Lung (tissue), 16 donors: ENCODE data around the gene FAM3D. TPM values are rescaled to one million over a fixed set of nuclear protein-coding genes. Genes with fewer than 3 reads are reported as not detected.
"Not testable (repeated sequence)": the region's sequence is repeated elsewhere in the genome, so short reads cannot be mapped to it uniquely, and the experiment has no call there.

Experiments
- ATAC-seq: fragments of 200-7000 bp; cut with Tn5 transposase; one replicate; pipeline ENCODE4 v1.9.1; 2020; ENCODE audit warnings: moderate number of reproducible peaks; ENCODE audit not compliant: insufficient read depth, low FRiP score
- DNase-seq, 3 donors: peaks; one replicate each; pipeline ENCODE4 v3.0.0-alpha.2; 2013 to 2017
- H3K27ac ChIP-seq, 2 donors: one replicate each; pipeline ENCODE4 v1.5.1; 2013; ENCODE audit warnings: mild to moderate bottlenecking in 2 of 2, moderate library complexity in 2 of 2, control low read depth in 1 of 2, inconsistent platforms in 1 of 2, low read depth in 1 of 2, low read length in 1 of 2
- H3K27me3 ChIP-seq, 3 donors: one replicate each; pipeline ENCODE4 v1.5.1; 2013; ENCODE audit warnings: low read length in 2 of 3; ENCODE audit not compliant: control insufficient read depth in 3 of 3, insufficient read depth in 3 of 3
- H3K36me3 ChIP-seq, 4 donors: one replicate each; pipeline ENCODE4 v1.5.1; 2013; ENCODE audit warnings: low read length in 4 of 4, mild to moderate bottlenecking in 1 of 4, moderate library complexity in 1 of 4; ENCODE audit not compliant: control insufficient read depth in 4 of 4, insufficient read depth in 4 of 4
- H3K4me1 ChIP-seq, 5 donors: one replicate each; pipeline ENCODE4 v1.5.1; 2013; ENCODE audit warnings: low read length in 5 of 5, mild to moderate bottlenecking in 2 of 5, moderate library complexity in 1 of 5; ENCODE audit not compliant: control insufficient read depth in 5 of 5, insufficient read depth in 5 of 5
- H3K4me3 ChIP-seq: one replicate; pipeline ENCODE4 v1.5.1; 2013; ENCODE audit warnings: mild to moderate bottlenecking, control low read depth, moderate library complexity
- H3K9ac ChIP-seq, 2 donors: one replicate each; pipeline ENCODE4 v1.5.1; 2013; ENCODE audit warnings: low read length in 2 of 2, control low read depth in 1 of 2; ENCODE audit not compliant: insufficient read depth in 1 of 2
- H3K9me3 ChIP-seq, 4 donors: one replicate each; pipeline ENCODE4 v1.5.1; 2013; ENCODE audit warnings: low read length in 3 of 4, mild to moderate bottlenecking in 1 of 4, moderate library complexity in 1 of 4; ENCODE audit not compliant: control insufficient read depth in 4 of 4, insufficient read depth in 3 of 4
- CTCF ChIP-seq: IDR thresholded peaks from 2 replicates; pipeline ENCODE4 v1.5.1; 2012; ENCODE audit warnings: mild to moderate bottlenecking; ENCODE audit errors: control extremely low read depth, extremely low read depth
- WGBS, 2 donors: extraction: QIAGEN DNeasy Blood & Tissue Kit; methylation state at CpG; one replicate each; pipeline ENCODE4 v1.1.7; 2013; 5-methylcytosine and 5-hydroxymethylcytosine counted together
- long read RNA-seq, 5 donors: transcript quantifications; one replicate each; lab custom pipeline, GENCODE V29; 2026
- polyA plus RNA-seq, 2 donors: library from polyadenylated mRNA; stranded (reverse); fragments of 200-250 nt; gene quantifications; one replicate each; pipeline ENCODE4 v1.2.1, GENCODE V29; 2013
- total RNA-seq, 2 donors: library from RNA; depleted of rRNA in 1 of 2; stranded (reverse); fragments of >200 nt in 1 of 2; gene quantifications; one replicate each; pipeline ENCODE4 v1.2.1, GENCODE V29; 2014 to 2021
- donor health status: control.
- donor health status: control.
- donor health status: Bipolar disorder and iron deficiency.
- donor health status: healthy.
- donor health status: DM: yes; HTN: yes; CAD: no.

FAM3D gene
- total RNA-seq (10 to 100 TPM in 1 of 2 donors, 1 to 10 TPM in 1; 3.2 to 14.1 TPM), polyA plus RNA-seq (10 to 100 TPM in 1 of 2 donors, 1 to 10 TPM in 1; 9.0 to 15.1 TPM)
- long read RNA-seq, donor 1: 0 reads
- long read RNA-seq, donor 2: 0 reads
- long read RNA-seq, donor 3: 0 reads
- long read RNA-seq, donor 4: 0 reads
- long read RNA-seq, donor 5: 0 reads

GRCh38 chr3:58666683-58667082 is at the start of gene FAM3D:
Gene FAM3D, minus strand, starts transcription at chr3:58666774. Its CDS starts 11,211 bp downstream, at chr3:58655563.
- H3K27me3 ChIP-seq: no peaks in the 10 kb centered on the region
- H3K4me3 ChIP-seq: no peak within 1 kb of the TSS
- WGBS, 2 donors: 22 to 31% methylated on average over 6 of the region's 6 CpGs
- H3K9me3 ChIP-seq: peaks cover 0 to 2% (median 0%) of the 10 kb centered on the region in 4 donors
- H3K27ac ChIP-seq: peak within 1 kb of the TSS in 1 of 2 donors; percentile 81
- peak; percentile 56 for ATAC-seq
- H3K36me3 ChIP-seq: no peaks in the 10 kb centered on the region
- DNase-seq: peak in 2 of 3 donors; percentile 24 to 51
- TF ChIP-seq CTCF: no peak
- peaks cover 0 to 11% (median 0%) of the 10 kb centered on the region in 5 donors for H3K4me1 ChIP-seq
- H3K9ac ChIP-seq: no peak within 1 kb of the TSS

- no peaks in the 10 kb centered on the region for H3K9me3 ChIP-seq
- TF ChIP-seq CTCF: no peak
- ATAC-seq: no peak
- WGBS, 2 donors: 89 to 93% methylated on average over 3 of the region's 3 CpGs
- H3K9ac ChIP-seq: no peak overlapping the region
- no peak overlapping the region for H3K4me3 ChIP-seq
- DNase-seq: no peak
- H3K27me3 ChIP-seq: no peaks in the 10 kb centered on the region
- no peaks in the 10 kb centered on the region for H3K4me1 ChIP-seq
- H3K36me3 ChIP-seq: no peaks in the 10 kb centered on the region
- no peak overlapping the region for H3K27ac ChIP-seq
Observed at GRCh38 chr3:58713715-58714401, 47.3 kb upstream of the FAM3D start.

- Histone ChIP-seq H3K9me3 (no peaks in the 10 kb centered on the region), H3K27me3 (no peaks in the 10 kb centered on the region), H3K4me3 (no peak overlapping the region), H3K36me3 (no peaks in the 10 kb centered on the region), H3K4me1 (no peaks in the 10 kb centered on the region), H3K27ac (no peak overlapping the region), H3K9ac (no peak overlapping the region)
- 90 to 94% methylated on average over 8 of the region's 8 CpGs for WGBS, 2 donors
- no peak for DNase-seq
- no peak for TF ChIP-seq CTCF
- no peak for ATAC-seq
Observed at GRCh38 chr3:58711871-58712270, 45.3 kb upstream of the FAM3D start.

- not testable (repeated sequence) for H3K9me3 ChIP-seq, H3K27me3 ChIP-seq, H3K36me3 ChIP-seq, H3K4me1 ChIP-seq, H3K9ac ChIP-seq, DNase-seq, H3K27ac ChIP-seq, H3K4me3 ChIP-seq, ATAC-seq
- WGBS, 2 donors: 90 to 91% methylated on average over 3 of the region's 3 CpGs
Observed at GRCh38 chr3:58708983-58709382, 42.4 kb upstream of the FAM3D start.
